ENCODE measurements around the gene RAB30. TPM values are rescaled to one million over a fixed set of nuclear protein-coding genes. Genes with fewer than 3 reads are reported as not detected.

The RAB30 gene
- total RNA-seq, 1 donor from 2014 or later = 15.5 TPM

- intact Hi-C loops (cut with DNase I) = no loop called here
- DNase-seq = no peak
- H3K4me3 ChIP-seq = no peak overlapping the region
- H3K27ac ChIP-seq = no peak overlapping the region
- no peaks in the 10 kb centered on the region for H3K27me3 ChIP-seq (ENCODE audit: low read depth)
- ATAC-seq = no peak
- H3K36me3 ChIP-seq = peaks cover 34% of the 10 kb centered on the region
- no peaks in the 10 kb centered on the region for H3K9me3 ChIP-seq
- no peak for TF ChIP-seq CTCF (IDR thresholded peaks at IDR 0.05)
- H3K4me1 ChIP-seq = no peaks in the 10 kb centered on the region
These were observed 90.8 kb downstream of the RAB30 start for GRCh38 chr11:82980947-82981346.

- TF ChIP-seq CTCF (IDR thresholded peaks at IDR 0.05) = no peak
- Histone ChIP-seq H3K9me3 (no peaks in the 10 kb centered on the region), H3K4me3 (no peak overlapping the region), H3K27me3 (ENCODE audit: low read depth) (no peaks in the 10 kb centered on the region), H3K27ac (no peak overlapping the region), H3K36me3 (peaks cover 29% of the 10 kb centered on the region), H3K4me1 (no peaks in the 10 kb centered on the region)
- DNase-seq (no peak), ATAC-seq (no peak)
- intact Hi-C loops (cut with DNase I) = no loop called here
These were observed 91.4 kb downstream of the RAB30 start for GRCh38 chr11:82980292-82980691.

GRCh38 chr11:82979824-82980223 is 91.9 kb downstream of the RAB30 start:
- TF ChIP-seq CTCF (IDR thresholded peaks at IDR 0.05) = no peak
- intact Hi-C loops (cut with DNase I) = no loop called here
- Histone ChIP-seq H3K9me3 (no peaks in the 10 kb centered on the region), H3K27ac (no peak overlapping the region), H3K27me3 (ENCODE audit: low read depth) (no peaks in the 10 kb centered on the region), H3K4me1 (no peaks in the 10 kb centered on the region), H3K36me3 (peaks cover 24% of the 10 kb centered on the region), H3K4me3 (no peak overlapping the region)
- no peak for ATAC-seq
- no peak for DNase-seq

GRCh38 chr11:82978422-82979099 is 93.1 kb downstream of the RAB30 start:
- Histone ChIP-seq H3K4me3 (no peak overlapping the region), H3K27me3 (ENCODE audit: low read depth) (no peaks in the 10 kb centered on the region), H3K4me1 (no peaks in the 10 kb centered on the region), H3K27ac (no peak overlapping the region), H3K9me3 (no peaks in the 10 kb centered on the region), H3K36me3 (peaks cover 18% of the 10 kb centered on the region)
- no peak for DNase-seq
- ATAC-seq = no peak
- no peak for TF ChIP-seq CTCF (IDR thresholded peaks at IDR 0.05)
- intact Hi-C loops (cut with DNase I) = no loop called here

- no peak for TF ChIP-seq CTCF (IDR thresholded peaks at IDR 0.05)
- Histone ChIP-seq H3K36me3 (peaks cover 5% of the 10 kb centered on the region), H3K27me3 (ENCODE audit: low read depth) (no peaks in the 10 kb centered on the region), H3K9me3 (no peaks in the 10 kb centered on the region), H3K27ac (no peak overlapping the region), H3K4me3 (no peak overlapping the region), H3K4me1 (no peaks in the 10 kb centered on the region)
- no peak for DNase-seq
- intact Hi-C loops (cut with DNase I) = no loop called here
- ATAC-seq = no peak
These were observed 94.9 kb downstream of the RAB30 start for GRCh38 chr11:82976786-82977185.
